Activated naive CD4-positive, alpha-beta T cell treated with Interleukin-2 at 50 U/mL for 16 hours (primary cell): ENCODE data around the gene RPL37.
"Not testable (repeated sequence)": the region's sequence is repeated elsewhere in the genome, so short reads cannot be mapped to it uniquely, and the experiment has no call there.

Source experiments
- DNase-seq: peaks from one replicate; pipeline ENCODE4 v3.0.0-alpha.2; 2020

The RPL37 gene

GRCh38 chr5:40833712-40834229, 1.3 kb downstream of the RPL37 start:
- no peak for DNase-seq

DNA sequence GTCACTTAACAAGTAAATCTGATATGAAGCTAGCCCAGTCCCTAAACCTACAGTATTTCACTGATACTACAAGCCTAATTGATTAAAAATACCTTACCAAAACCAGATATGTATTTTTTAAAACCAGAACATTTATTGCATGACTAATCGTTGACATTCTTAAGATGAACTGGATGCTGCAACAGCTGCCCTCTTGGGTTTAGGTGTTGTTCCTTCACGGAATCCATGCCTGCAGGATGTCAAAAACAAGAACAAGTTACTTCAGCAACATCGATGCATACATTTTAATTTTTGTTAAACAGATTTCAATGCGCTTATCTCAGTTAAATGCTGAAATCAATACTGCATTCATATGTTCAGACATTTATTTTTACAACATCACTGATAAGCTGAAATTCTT, 2.7 kb downstream of the RPL37 start:
- DNase-seq = no peak

- peak; percentile 33 for DNase-seq
Measured at GRCh38 chr5:40831346-40832210, 3.4 kb downstream of the RPL37 start.

DNA sequence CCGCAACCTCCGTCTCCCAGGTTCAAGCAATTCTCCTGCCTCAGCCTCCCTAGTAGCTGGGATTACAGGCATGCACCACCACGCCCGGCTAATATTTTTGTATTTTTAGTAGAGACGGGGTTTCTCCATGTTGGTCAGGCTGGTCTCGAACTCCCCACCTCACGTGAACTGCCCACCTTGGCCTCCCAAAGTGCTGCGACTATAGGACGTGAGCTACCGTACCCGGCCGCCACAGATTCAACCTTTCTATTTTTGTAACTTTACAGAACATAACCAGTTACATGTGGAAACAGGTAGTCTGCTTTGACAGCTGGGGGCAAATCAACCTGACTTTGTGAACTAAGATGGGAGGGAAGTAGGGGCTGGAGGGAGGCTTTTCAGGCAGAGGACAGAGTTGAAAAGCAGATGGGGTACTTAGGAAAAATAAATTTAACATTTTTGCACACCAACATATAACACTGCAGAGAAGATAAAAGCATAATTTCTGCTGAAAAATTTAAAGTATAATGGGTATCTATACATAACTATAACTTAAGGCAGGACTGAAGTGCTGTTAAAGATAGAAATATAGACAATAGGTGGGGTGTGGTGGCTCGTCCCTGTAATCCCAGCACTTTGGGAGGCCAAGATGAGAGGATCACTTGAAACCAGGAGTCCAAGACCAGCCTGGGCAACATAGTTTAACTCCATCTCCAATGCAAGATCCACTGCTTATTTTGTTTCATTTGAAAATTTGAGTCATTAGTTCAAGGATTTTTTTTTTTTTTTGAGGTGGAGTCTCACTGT, 5.1 kb downstream of the RPL37 start:
- no peak for DNase-seq

DNA sequence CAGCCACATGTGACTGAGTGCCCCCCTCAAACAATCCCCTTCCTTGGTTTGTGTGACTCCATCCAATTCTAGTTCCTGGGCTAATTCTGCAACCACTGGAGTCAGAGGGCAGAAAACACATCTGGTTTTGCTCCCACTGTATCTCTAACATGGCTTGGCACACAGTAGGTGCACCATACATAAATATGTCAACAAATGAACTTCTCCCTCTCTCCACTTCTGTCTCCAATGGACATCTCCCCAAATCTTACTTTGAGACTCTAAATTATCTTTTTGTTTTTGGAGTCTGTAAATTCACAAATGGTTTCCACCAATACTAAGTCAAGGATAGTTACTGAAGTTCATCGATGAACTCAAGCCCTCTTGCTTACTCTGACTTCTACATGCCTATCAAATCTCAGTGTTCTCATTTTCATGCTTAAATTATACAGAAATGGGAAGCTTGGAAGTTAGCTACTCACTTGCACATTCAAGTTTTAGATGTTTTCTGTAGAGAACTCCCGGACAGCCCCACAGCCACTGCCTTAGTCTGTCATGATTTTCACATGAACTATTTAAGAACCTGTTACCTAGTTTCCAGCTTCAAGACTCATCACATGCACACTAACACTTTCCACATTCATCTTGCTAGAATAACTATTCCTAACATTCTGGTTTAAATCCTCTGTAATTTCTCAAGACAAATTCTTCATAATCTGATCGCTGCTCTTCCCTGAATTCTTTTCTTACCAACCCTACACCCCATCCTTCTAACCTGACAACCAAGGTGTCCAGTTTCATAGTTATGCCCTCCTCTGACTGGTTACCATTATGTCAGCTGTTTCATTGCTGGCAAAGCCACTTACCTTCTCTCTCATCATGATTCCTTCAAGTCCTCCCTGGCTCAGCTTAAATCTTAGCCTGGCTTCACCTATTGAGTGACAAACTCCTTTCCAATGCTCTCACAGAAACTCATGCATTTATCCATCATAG, 6.0 kb downstream of the RPL37 start:
- DNase-seq = no peak

GRCh38 chr5:40828021-40828631, 6.9 kb downstream of the RPL37 start:
- DNase-seq = no peak

GRCh38 chr5:40827188-40827977, 7.6 kb downstream of the RPL37 start:
- no peak for DNase-seq

GRCh38 chr5:40826489-40827187, 8.4 kb downstream of the RPL37 start:
- no peak for DNase-seq

- not testable (repeated sequence) for DNase-seq
Measured at GRCh38 chr5:40825461-40826043, 9.5 kb downstream of the RPL37 start.

GRCh38 chr5:40823459-40823858, 11.6 kb downstream of the RPL37 start:
- DNase-seq = no peak

DNA sequence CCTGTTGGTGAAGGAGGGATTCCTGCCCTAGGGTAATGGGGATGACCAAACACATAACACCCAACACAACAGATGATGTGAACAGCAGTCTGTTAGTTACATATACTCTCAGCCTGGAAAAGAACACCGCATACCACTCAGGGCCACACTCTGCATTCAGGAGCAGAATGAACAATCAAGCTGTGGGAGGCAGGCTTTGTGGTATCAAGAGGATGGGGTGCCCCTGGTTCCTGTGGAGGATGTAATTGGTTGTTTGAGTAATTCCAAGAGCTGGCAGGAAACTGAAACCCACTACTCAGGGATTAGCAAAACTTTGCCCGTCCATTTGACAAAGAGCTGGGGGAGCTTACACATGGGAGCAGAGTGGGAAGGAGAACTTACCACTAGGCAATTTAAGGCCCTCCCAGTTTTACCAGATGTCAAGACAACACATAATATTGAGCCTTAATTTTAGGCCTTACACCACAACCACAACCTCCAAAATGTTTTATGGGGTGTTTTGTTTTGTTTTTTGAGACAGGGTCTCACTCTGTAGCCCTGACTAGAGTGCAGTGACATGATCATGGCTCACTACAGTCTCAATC, 21.2 kb downstream of the RPL37 start:
- peak; percentile 34 for DNase-seq

DNA sequence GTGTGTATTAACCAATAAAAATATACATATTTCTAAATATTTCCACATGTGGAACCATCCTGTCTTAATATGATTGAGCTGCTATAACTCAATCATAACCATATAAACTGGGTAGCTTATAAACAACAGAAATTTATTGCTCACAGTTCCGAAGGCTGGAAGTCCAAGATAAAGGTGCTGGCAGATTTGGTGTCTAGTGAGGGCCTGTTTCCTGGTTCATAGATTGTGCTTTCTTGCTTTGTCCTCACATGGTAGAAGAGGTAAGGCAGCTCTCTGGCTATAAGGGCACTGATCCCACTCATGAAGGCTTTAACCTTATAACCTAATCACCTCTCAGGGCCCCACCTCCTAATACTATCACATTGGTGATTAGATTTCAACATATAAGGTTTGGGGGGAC, 22.9 kb downstream of the RPL37 start:
- DNase-seq = no peak

DNA sequence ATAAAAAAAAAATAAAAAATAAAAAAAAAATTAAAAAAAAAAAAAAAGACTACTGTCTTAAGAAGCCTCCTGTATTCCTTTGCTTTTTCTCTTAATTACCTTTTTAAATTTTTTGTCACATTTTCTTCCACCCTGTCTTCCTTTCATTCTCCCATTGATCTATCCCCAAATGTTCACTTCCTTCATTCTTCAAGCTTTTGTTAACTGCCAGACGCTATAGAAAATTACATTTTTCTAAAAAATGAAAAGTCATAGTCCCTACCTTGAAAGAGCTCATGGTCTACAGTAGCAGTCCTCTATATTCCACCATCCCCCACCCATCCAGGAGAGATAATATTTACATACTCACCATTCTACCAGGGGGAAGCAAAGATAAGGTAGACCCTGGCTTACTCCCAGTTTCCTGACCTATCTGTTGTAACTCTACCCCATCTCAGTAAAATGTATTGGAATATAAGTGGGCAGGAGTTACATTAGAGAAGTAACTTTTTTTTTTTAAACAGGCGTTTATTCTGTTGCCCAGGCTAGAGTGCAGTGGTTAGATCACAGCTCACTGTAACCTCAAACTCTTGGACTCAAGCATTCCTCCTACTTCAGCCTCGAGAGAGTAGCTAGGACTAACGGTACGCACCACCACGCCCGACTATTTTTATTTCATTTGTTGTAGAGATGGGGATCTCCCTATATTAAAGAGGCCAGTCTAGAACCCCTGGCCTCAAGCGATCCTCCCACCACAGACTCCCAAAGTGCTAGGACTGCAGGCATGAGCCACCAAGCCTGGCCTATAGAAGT, 33.1 kb downstream of the RPL37 start:
- no peak for DNase-seq

DNA sequence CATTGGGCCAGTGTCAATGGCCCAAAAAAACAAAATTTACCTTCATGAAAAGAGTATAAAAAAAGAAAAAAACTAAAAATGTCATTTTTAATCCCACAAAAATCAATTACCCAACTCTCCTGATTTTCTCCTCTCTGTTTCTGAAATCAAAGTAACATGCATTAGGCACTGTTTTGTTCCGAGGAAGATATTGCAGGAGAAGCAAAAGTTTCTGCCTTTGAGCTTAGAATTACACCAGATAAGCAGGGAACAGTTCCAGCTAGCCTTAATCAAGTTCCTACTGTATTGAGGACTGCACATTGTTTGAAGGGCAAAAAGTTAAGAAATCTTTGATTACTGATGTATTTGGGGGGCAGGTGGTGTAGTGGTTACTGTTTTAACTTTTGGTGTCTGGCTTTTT, 35.8 kb downstream of the RPL37 start:
- DNase-seq = no peak

- DNase-seq = no peak
Measured at GRCh38 chr5:40798801-40799210, 36.2 kb downstream of the RPL37 start.

- peak; percentile 88 for DNase-seq
Measured at GRCh38 chr5:40798012-40798800, 36.8 kb downstream of the RPL37 start, which contains the start of gene PRKAA1. PRKAA1 (minus strand) TSS chr5:40798374; CDS start chr5:40798189, 185 bp downstream.

DNA sequence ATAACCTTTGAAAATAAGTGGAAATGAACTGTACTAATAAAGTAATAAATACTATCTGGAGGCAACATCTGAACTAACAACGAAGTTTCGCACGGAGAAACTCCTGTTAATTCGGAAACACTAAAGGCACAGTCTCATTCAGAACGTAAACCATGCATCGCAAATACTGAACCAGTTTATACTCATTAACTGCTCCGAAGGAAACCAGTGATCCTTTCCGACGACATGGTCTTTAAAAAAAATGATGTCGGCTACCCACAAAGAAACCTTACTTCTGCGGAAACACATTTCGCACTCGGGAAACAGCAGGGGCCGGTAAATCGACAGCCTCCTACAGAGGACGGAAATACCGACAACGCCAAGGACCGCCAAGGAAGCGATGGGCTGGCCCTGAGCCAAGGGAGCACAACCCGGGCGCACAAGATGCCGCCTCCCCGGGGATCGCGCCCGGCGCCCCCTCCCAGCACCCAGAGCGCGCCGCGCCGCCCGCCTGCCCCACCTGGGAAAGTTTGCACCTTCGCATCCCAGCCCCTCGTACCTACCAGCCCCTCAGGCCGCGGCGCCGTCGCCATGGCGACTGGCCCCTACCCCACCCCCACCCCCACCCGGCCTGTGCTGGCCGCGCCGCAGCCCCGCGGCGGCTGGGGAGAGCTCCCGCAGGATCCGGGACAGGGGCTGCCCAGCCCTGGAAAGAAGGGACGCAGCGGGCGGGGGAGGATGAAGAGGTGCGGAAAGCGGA, 37.6 kb downstream of the RPL37 start:
- DNase-seq = peak; percentile 78
